OCI-LY7 (cell line): ENCODE data around the gene IGF2BP1.

Experiments used
- CTCF ChIP-seq: fragments of 200-600 bp; sonication (generic); conservative IDR thresholded peaks from 2 replicates; pipeline ENCODE4 v1.5.1; 2014; ENCODE audit warnings: mild to moderate bottlenecking, antibody characterized with exemption, low read length, moderate library complexity, mixed read lengths
- EZH2phosphoT487 ChIP-seq: fragments of 200-600 bp; sonication (generic); IDR thresholded peaks from 2 replicates; pipeline ENCODE4 v1.6.1; 2018; ENCODE audit warnings: low read depth, borderline replicate concordance, mild to moderate bottlenecking, mixed run types, antibody characterized with exemption, low read length, moderate library complexity, mixed read lengths

- TF ChIP-seq CTCF (no peak), EZH2phosphoT487 (no peak)
These were observed 18.2 kb downstream of the IGF2BP1 start for GRCh38 chr17:49015179-49015923.
